ENCODE results near the gene BACH2. TPM values are rescaled to one million over a fixed set of nuclear protein-coding genes. Genes with fewer than 3 reads are reported as not detected.

BACH2 gene
- polyA plus RNA-seq, 1 of the 3 experiments (the other 2 are of a cell fraction), result 0.46 TPM

DNA sequence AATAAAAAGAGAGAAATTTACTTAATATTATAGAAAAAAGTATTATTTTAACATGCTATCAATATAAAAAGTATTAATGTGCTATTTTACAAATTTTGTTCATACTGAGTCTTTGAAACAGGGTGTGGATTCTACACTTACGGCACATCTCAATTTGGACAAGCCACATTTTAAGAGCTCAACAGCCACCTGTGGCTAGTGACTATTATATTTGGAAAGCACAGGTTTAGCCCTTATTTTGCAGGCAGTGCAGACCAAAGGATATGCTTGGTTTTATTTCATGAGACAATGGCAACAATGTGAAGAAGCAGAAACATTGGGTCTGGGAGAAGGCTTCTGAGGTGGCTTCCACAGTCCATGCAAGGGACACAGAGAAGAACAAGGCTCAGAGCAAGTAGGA, 74.6 kb downstream of the BACH2 start:
- H3F3A ChIP-seq (replicated peaks; ENCODE audit: insufficient read depth), result peaks cover 31% of the 10 kb centered on the region
- H3K9me3 ChIP-seq, result no peaks in the 10 kb centered on the region; the same call in 1 of the 2 replicates
- POLR2A ChIA-PET, result no interaction called here
- no peak overlapping the region for H2AFZ ChIP-seq (ENCODE audit: low read depth)
- no peak overlapping the region for H3K4me2 ChIP-seq
- no peaks in the 10 kb centered on the region for H3K27me3 ChIP-seq (ENCODE audit: insufficient read depth)
- DNase-seq, result no peak
- H3K4me1 ChIP-seq (ENCODE audit: control insufficient read depth in 1 of 2, insufficient read depth in 2 of 2, low read depth in 1 of 2, low read length in 1 of 2), result peaks cover 29 to 34% of the 10 kb centered on the region in 2 experiments; a peak in 3 of 4 replicates
- CTCF ChIA-PET, result interaction anchor here (0.6 to 1.0 kb wide), 3 partner anchors 10 to 281 kb away, joined by 3 to 4 read pairs (median 4); no protein-coding TSS in a partner anchor
- no peaks in the 10 kb centered on the region for H3K79me2 ChIP-seq (ENCODE audit: insufficient read depth)
- H3K36me3 ChIP-seq (replicated peaks in 1 of 2; ENCODE audit: control insufficient read depth in 1 of 2, insufficient read depth in 2 of 2, low read length in 1 of 2), result no peaks in the 10 kb centered on the region
- no peak overlapping the region for H3K4me3 ChIP-seq (ENCODE audit: low read depth in 2 of 2, low read length in 1 of 2)
- no peaks in the 10 kb centered on the region for H3K9me2 ChIP-seq
- H3K27ac ChIP-seq (ENCODE audit: low read depth in 2 of 2, low read length in 1 of 2), result no peak overlapping the region
- H3K9ac ChIP-seq, result no peak overlapping the region
- no peak for TF ChIP-seq MEF2A (IDR thresholded peaks at IDR 0.05; ENCODE audit: borderline replicate concordance, low read depth)
- TF ChIP-seq REST (IDR thresholded peaks at IDR 0.05; ENCODE audit: low read depth, low read length), result no peak
- no peak for TF ChIP-seq MXI1 (IDR thresholded peaks at IDR 0.05; ENCODE audit: low read depth, low read length)
- TF ChIP-seq SMC3 (IDR thresholded peaks at IDR 0.05; ENCODE audit: low read depth, low read length), result no peak
- TF ChIP-seq TCF12 (IDR thresholded peaks at IDR 0.05), result no peak
- no peak for TF ChIP-seq RXRA (IDR thresholded peaks at IDR 0.05; ENCODE audit: borderline replicate concordance, low read depth)
- no peak for TF ChIP-seq RAD21 (IDR thresholded peaks at IDR 0.05; ENCODE audit: low read length)
- no peak for TF ChIP-seq TAF1 (IDR thresholded peaks at IDR 0.05; ENCODE audit: borderline replicate concordance, low read depth, low read length)
- no peak for TF ChIP-seq RFX5 (IDR thresholded peaks at IDR 0.05; ENCODE audit: low read length)
- TF ChIP-seq, protein P1, sequence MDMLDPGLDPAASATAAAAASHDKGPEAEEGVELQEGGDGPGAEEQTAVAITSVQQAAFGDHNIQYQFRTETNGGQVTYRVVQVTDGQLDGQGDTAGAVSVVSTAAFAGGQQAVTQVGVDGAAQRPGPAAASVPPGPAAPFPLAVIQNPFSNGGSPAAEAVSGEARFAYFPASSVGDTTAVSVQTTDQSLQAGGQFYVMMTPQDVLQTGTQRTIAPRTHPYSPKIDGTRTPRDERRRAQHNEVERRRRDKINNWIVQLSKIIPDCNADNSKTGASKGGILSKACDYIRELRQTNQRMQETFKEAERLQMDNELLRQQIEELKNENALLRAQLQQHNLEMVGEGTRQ (IDR thresholded peaks at IDR 0.05; ENCODE audit: borderline replicate concordance, low read depth, low read length), result no peak
- TF ChIP-seq ELF1 (IDR thresholded peaks at IDR 0.05), result no peak
- no peak for TF ChIP-seq FOSL2 (IDR thresholded peaks at IDR 0.05; ENCODE audit: borderline replicate concordance, low read depth)
- TF ChIP-seq EP300 (IDR thresholded peaks at IDR 0.05; ENCODE audit: borderline replicate concordance in 1 of 2, low read depth in 1 of 2, low read length in 1 of 2), result no peak
- no peak for TF ChIP-seq ZBTB33 (IDR thresholded peaks at IDR 0.05; ENCODE audit: borderline replicate concordance, low read depth)
- no peak for TF ChIP-seq GATA2 (CRISPR knock-in tag; IDR thresholded peaks at IDR 0.05)
- TF ChIP-seq, protein P2, sequence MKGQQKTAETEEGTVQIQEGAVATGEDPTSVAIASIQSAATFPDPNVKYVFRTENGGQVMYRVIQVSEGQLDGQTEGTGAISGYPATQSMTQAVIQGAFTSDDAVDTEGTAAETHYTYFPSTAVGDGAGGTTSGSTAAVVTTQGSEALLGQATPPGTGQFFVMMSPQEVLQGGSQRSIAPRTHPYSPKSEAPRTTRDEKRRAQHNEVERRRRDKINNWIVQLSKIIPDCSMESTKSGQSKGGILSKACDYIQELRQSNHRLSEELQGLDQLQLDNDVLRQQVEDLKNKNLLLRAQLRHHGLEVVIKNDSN (IDR thresholded peaks at IDR 0.05; ENCODE audit: borderline replicate concordance, low read depth), result no peak
- TF ChIP-seq POLR2AphosphoS5 (IDR thresholded peaks at IDR 0.05; ENCODE audit: low read depth, low read length), result no peak
- no peak for TF ChIP-seq NRF1 (IDR thresholded peaks at IDR 0.05; ENCODE audit: low read depth, low read length)
- no peak for TF ChIP-seq SIN3A (IDR thresholded peaks at IDR 0.05; ENCODE audit: borderline replicate concordance, low read depth, low read length)
- 95% methylated on average over 1 of the region's 1 CpG for WGBS (ENCODE audit: low lambda C conversion rate)
- H4K20me1 ChIP-seq (ENCODE audit: insufficient read depth), result no peaks in the 10 kb centered on the region

Data from SK-N-SH (cell line).